ENCODE results near the gene FASN. TPM values are rescaled to one million over a fixed set of nuclear protein-coding genes. Genes with fewer than 3 reads are reported as not detected.

The FASN gene
- total RNA-seq, 6 experiments from 2014 or later, result 76.5 to 290 (median 217) TPM

GRCh38 chr17:82047914-82048570 is 50.0 kb downstream of the FASN start:
- H3K36me3 ChIP-seq, result peaks cover 0 to 3% (median under 1%) of the 10 kb centered on the region in 4 donors
- peak; percentile 36 to 84 (median 65) for ATAC-seq
- H3K9me3 ChIP-seq, result no peaks in the 10 kb centered on the region
- peaks cover 0 to 22% (median 8%) of the 10 kb centered on the region in 4 donors for H3K4me1 ChIP-seq
- peak overlapping the region in 1 of 3 donors; percentile 33 for H3K27ac ChIP-seq
- DNase-seq, result peak in 2 of 3 donors; percentile 92 to 93
- WGBS (ENCODE audit: insufficient coverage, low coverage, low lambda C conversion rate, missing lambda C conversion rate), result 75% methylated on average over 7 of the region's 25 CpGs
- intact Hi-C loops (cut with DNase I), result no loop called here
- TF ChIP-seq POLR2A (IDR thresholded peaks at IDR 0.05), result no peak
- no peak for TF ChIP-seq CTCF (IDR thresholded peaks at IDR 0.05)
- H3K27me3 ChIP-seq, result no peaks in the 10 kb centered on the region
- no peak overlapping the region for H3K4me3 ChIP-seq

GRCh38 chr17:82047379-82047778 is 50.7 kb downstream of the FASN start:
- intact Hi-C loops (cut with DNase I), result no loop called here
- Histone ChIP-seq H3K9me3 (no peaks in the 10 kb centered on the region), H3K4me3 (no peak overlapping the region), H3K27me3 (no peaks in the 10 kb centered on the region), H3K27ac (peak overlapping the region in 1 of 3 donors; percentile 33), H3K36me3 (peaks cover 0 to 3% (median under 1%) of the 10 kb centered on the region in 4 donors), H3K4me1 (peaks cover 0 to 18% (median 5%) of the 10 kb centered on the region in 4 donors)
- ATAC-seq (no peak), DNase-seq (no peak)
- 88% methylated on average over 8 of the region's 24 CpGs for WGBS (ENCODE audit: insufficient coverage, low coverage, low lambda C conversion rate, missing lambda C conversion rate)
- no peak for TF ChIP-seq CTCF (IDR thresholded peaks at IDR 0.05)
- TF ChIP-seq POLR2A (IDR thresholded peaks at IDR 0.05), result no peak

- Histone ChIP-seq H3K36me3 (peaks cover 0 to 3% (median under 1%) of the 10 kb centered on the region in 4 donors), H3K4me1 (peaks cover 0 to 17% (median 5%) of the 10 kb centered on the region in 4 donors), H3K27ac (no peak overlapping the region), H3K27me3 (no peaks in the 10 kb centered on the region), H3K9me3 (no peaks in the 10 kb centered on the region), H3K4me3 (no peak overlapping the region)
- intact Hi-C loops (cut with DNase I), result no loop called here
- TF ChIP-seq CTCF (IDR thresholded peaks at IDR 0.05) (no peak), POLR2A (IDR thresholded peaks at IDR 0.05) (no peak)
- WGBS (ENCODE audit: insufficient coverage, low coverage, low lambda C conversion rate, missing lambda C conversion rate), result 100% methylated on average over 1 of the region's 21 CpGs
- no peak for ATAC-seq
- DNase-seq, result no peak
These were observed 51.1 kb downstream of the FASN start for GRCh38 chr17:82046903-82047302.

- Histone ChIP-seq H3K4me3 (no peak overlapping the region), H3K9me3 (no peaks in the 10 kb centered on the region), H3K4me1 (peaks cover 0 to 22% (median 6%) of the 10 kb centered on the region in 4 donors), H3K36me3 (peaks cover 0 to 3% (median under 1%) of the 10 kb centered on the region in 4 donors), H3K27ac (no peak overlapping the region), H3K27me3 (no peaks in the 10 kb centered on the region)
- ATAC-seq, result peak in 1 of 4 donors; percentile 3
- intact Hi-C loops (cut with DNase I), result no loop called here
- DNase-seq, result no peak
- TF ChIP-seq CTCF (IDR thresholded peaks at IDR 0.05) (no peak), POLR2A (IDR thresholded peaks at IDR 0.05) (no peak)
- 42% methylated on average over 5 of the region's 14 CpGs for WGBS (ENCODE audit: insufficient coverage, low coverage, low lambda C conversion rate, missing lambda C conversion rate)
These were observed 52.0 kb downstream of the FASN start for GRCh38 chr17:82045936-82046484.

All from right lobe of liver (tissue), 6 donors.